ENCODE data around the gene SLCO3A1.
"Not testable (repeated sequence)": the region's sequence is repeated elsewhere in the genome, so short reads cannot be mapped to it uniquely, and the experiment has no call there.

SLCO3A1 gene

DNA sequence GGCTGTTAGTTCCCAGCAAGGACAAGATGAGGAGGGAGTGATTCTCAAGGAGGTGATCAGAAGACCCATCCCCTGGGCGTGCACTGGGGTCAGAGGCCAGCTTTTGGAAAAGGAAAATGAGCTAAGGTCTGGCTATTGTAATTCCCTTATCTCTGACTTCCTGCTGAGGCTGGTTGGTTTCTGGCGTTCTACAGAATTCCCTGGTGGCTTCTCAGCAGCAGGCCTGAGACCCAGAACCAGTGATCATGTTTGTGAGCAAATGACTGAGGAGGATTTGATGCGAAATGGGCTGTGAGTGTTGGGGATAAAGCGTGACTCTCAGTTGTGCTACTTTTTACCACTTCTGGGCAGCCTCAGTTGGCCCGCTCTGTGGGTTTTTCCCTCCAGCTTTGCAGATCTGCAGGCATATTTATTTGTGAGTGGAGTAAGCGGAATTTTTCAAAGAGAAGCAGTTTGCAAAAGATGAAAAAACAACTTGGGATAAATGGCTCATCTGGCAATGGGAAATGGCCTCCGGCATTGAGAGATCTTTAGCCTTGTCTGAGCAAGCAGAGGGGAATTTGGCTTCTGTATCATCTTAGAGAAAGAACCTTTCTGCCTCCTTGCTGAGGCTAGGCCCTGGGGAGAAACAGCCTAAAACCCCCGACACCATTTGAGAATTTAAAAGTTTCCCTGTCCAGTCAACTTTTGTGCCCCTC lies 102.7 kb downstream of the SLCO3A1 start:
- TF ChIP-seq CTCF (IDR thresholded peaks at IDR 0.05; ENCODE audit: insufficient read depth, low read length, missing control alignments), result no peak
- no peak overlapping the region for H3K4me3 ChIP-seq (ENCODE audit: low read depth, low read length)
- ChIA-PET POLR2A (no interaction called here), CTCF (no interaction called here)
- no peak for DNase-seq (ENCODE audit: low read depth, low spot score)

- no peak for DNase-seq (ENCODE audit: low read depth, low spot score)
- TF ChIP-seq CTCF (IDR thresholded peaks at IDR 0.05; ENCODE audit: insufficient read depth, low read length, missing control alignments), result no peak
- CTCF ChIA-PET, result no interaction called here
- POLR2A ChIA-PET, result no interaction called here
- no peak overlapping the region for H3K4me3 ChIP-seq (ENCODE audit: low read depth, low read length)
Measured at GRCh38 chr15:91961357-91961756, 107.8 kb downstream of the SLCO3A1 start.

- POLR2A ChIA-PET; CTCF ChIA-PET; H3K4me3 ChIP-seq (ENCODE audit: low read depth, low read length); DNase-seq (ENCODE audit: low read depth, low spot score): not testable (repeated sequence)
Measured at GRCh38 chr15:91963747-91964146, 110.2 kb downstream of the SLCO3A1 start.

DNA sequence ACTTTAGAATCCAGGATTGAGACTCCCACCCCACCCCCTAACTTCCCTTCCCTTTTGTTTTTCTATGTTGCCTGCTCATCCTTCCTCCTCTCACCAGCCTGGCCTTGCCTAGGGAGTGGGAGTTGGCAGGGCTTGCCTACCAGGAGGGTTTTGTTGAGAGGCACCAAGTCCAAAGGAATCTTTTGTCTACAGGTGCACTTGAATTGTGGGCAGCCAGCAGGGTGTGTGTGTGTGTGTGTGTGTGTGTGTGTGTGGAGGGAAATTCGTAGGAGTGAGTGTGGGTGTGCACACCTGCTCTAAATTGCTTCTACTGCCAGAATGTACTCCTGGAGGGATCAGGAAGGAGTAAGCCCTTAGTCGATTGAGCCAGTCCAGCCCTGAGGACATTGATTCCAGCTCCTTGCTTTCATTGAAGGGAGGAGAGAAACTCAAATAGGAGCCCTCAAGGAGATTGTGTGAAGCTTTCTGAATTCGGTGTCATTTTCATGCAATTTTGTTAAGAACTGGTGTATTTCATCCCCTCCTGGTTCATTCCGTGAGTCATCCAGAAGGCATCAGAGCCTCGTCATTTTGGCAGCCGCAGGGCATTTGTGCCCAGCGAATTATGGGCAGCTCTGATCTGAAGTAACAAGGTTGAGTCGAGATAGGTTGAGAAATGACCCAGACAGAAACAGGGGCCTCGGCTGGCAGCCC lies 112.1 kb downstream of the SLCO3A1 start:
- POLR2A ChIA-PET, result no interaction called here

DNA sequence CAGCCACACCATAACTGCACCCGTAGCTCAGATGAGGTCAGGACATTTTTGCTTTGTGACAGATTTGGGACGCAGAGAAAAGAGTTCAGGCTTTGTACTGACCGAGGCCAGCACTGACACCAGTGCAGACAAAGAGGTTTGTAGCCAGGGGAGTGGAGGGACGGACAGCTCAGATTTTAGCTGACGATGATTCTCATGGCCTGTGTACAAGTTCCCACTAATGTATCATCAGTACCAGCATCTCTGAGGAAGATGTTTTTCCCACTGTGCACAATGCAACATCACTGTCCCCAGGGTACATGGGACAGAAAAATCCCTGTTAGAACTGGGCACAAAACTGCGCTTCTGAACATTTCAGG lies 112.7 kb downstream of the SLCO3A1 start:
- POLR2A ChIA-PET, result no interaction called here
- no peak overlapping the region for H3K4me3 ChIP-seq (ENCODE audit: low read depth, low read length)
- TF ChIP-seq CTCF (IDR thresholded peaks at IDR 0.05; ENCODE audit: insufficient read depth, low read length, missing control alignments), result no peak
- CTCF ChIA-PET, result no interaction called here
- no peak for DNase-seq (ENCODE audit: low read depth, low spot score)

More for the DNA sequence above, 112.1 kb downstream of the SLCO3A1 start:
- no peak for DNase-seq (ENCODE audit: low read depth, low spot score)
- no peak for TF ChIP-seq CTCF (IDR thresholded peaks at IDR 0.05; ENCODE audit: insufficient read depth, low read length, missing control alignments)
- CTCF ChIA-PET, result no interaction called here
- no peak overlapping the region for H3K4me3 ChIP-seq (ENCODE audit: low read depth, low read length)

DNA sequence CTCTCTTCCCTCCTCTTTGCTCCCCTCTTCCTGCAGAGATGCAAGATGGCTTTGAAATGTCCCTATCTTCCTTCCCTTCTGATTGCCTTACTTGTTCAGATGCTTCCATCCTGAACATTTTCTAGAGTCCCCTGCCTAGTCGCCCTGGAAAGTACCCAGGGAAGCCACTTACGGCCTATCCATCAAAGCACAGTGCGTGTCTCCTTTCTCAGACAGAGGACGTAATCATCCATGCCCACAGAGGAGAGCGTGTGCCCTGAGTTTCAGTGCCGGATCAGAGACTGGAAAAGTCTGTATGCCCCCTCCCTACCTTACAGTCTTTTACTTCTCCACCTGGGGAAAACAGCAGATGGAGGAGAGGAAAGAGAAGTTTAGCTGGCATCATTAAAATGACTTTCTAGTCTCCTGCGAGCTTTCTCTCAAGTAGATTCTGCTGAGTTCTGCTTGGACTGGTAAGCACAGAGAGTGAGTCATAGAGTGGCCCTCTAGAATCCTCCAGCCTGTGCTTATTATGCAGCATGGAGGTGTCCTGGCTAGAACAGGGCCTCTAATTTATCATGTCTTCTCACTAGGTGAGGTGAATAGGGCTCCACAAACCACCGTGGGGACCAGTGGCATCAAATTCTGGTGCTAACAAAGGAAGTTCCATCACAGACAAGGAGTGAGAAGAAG lies 114.6 kb downstream of the SLCO3A1 start:
- CTCF ChIA-PET, result interaction anchor here (1.1 kb wide), 1 partner anchor 110 kb away, joined by 3 read pairs; no protein-coding TSS in a partner anchor
- no peak for DNase-seq (ENCODE audit: low read depth, low spot score)
- POLR2A ChIA-PET, result no interaction called here

More for the DNA sequence above, 114.6 kb downstream of the SLCO3A1 start:
- no peak overlapping the region for H3K4me3 ChIP-seq (ENCODE audit: low read depth, low read length)
- TF ChIP-seq CTCF (IDR thresholded peaks at IDR 0.05; ENCODE audit: insufficient read depth, low read length, missing control alignments), result no peak

Data from AG04449 (cell line).